Measurements from ENCODE around the gene DEDD2. TPM values are rescaled to one million over a fixed set of nuclear protein-coding genes. Genes with fewer than 3 reads are reported as not detected.

The DEDD2 gene
- total RNA-seq, 1 donor = 78.1 TPM

DNA sequence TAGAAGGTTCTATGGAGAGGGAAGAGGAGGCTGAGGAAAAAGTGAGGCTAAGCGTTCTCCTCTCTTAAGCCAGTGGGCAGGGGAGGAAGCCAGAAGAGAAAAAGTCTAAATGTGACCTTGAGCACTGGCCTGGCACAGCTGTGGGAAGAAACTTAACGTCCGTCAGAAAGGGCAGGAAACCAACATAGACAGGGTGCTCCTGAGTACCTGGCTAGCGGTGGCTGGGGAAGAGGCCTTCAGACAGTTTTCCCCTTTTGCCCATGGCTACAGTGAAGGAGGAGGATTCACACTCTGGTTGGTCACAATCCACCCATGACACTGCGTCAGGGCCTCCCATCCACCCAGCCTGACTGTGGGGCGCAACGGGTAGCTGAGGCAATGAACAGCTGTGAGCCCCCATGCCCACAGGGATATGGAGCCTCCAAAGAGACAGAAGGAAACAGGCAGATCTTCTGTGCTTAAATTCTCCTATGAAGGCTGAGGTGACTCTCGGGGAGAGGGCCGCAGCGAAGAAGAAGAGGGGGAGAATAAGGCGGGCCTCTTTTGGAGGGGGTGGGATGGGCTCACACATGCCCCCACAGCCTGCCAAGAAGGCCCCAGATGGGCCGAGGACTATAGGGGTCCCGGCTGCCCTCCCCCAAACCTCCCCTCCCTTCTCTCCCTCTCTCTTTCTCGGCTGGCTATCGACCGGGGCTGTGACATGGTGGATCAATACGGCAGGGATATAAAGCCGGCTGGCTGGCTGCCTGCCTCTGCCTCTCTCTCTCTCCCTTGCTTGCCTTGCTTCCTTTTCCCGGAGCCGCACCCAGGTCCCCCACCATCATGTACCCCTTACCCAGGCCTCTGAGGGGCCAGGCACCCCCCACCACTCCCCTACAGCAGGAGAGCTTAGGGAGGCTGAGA, 65.4 kb downstream of the DEDD2 start:
- no peak for DNase-seq (ENCODE audit: low read depth in 2 of 3, low spot score in 2 of 3)

GRCh38 chr19:42150911-42151361, 66.5 kb downstream of the DEDD2 start:
- no peak for DNase-seq (ENCODE audit: low read depth in 2 of 3, low spot score in 2 of 3)

DNA sequence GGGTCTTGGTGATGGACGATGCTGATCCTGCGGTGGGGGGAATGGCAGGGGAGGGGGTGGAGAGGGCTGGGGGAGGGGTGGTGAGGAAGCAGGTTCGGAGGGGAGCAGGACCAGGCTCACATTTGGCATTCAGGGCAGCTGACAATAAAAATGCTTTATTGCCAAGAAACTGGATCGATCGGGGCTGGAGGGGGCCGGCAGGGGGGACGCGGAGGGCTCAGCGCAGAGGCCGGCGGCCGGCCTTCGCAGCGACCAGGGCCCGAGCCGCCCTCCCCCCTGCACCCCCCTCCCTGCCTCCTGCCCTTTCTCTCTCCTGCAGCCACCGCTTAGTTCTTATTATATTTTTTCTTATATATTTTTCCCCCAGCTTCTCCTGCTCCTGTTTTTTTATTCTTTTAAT, 67.1 kb downstream of the DEDD2 start:
- no peak for DNase-seq (ENCODE audit: low read depth in 2 of 3, low spot score in 2 of 3)

- no peak for DNase-seq (ENCODE audit: low read depth in 2 of 3, low spot score in 2 of 3)
Observed at GRCh38 chr19:42149447-42150202, 67.9 kb downstream of the DEDD2 start.

Other genes with a start within 250 kb of the DEDD2 start
- gene ATP1A3, start 223.4 kb downstream of the DEDD2 start, total RNA-seq = 5.4 TPM
- gene GRIK5, start 147.5 kb downstream of the DEDD2 start, total RNA-seq = 22.1 TPM
- gene ZNF574, start 141.5 kb downstream of the DEDD2 start, total RNA-seq = 67.6 TPM
- gene POU2F2, start 85.2 kb downstream of the DEDD2 start, total RNA-seq = 5.7 TPM
- 16.2 TPM for gene ZNF526, start 2.6 kb upstream of the DEDD2 start, total RNA-seq
- gene GSK3A, start 24.9 kb upstream of the DEDD2 start, total RNA-seq = 24.5 TPM
- 39.0 TPM for gene ERF, start 37.5 kb upstream of the DEDD2 start, total RNA-seq
- 43.1 TPM for gene CIC, start 51.6 kb upstream of the DEDD2 start, total RNA-seq
- gene PRR19, start 84.5 kb upstream of the DEDD2 start, total RNA-seq = 0.54 TPM
- gene PAFAH1B3, start 84.9 kb upstream of the DEDD2 start, total RNA-seq = 119 TPM
- not detected for gene TMEM145, start 95.6 kb upstream of the DEDD2 start, total RNA-seq
- 17.2 TPM for gene MEGF8, start 108.0 kb upstream of the DEDD2 start, total RNA-seq
- 1.1 TPM for gene CNFN, start 172.6 kb upstream of the DEDD2 start, total RNA-seq
- 9.2 TPM for gene LIPE, start 209.7 kb upstream of the DEDD2 start, total RNA-seq
- not detected for gene CXCL17, start 225.3 kb upstream of the DEDD2 start, total RNA-seq

Data from hematopoietic multipotent progenitor cell (in vitro differentiated cells).